Prostate gland (tissue), 2 donors: ENCODE results near the gene PDE10A. TPM values are rescaled to one million over a fixed set of nuclear protein-coding genes. Genes with fewer than 3 reads are reported as not detected.
A peak's percentile ranks its signal among the peaks of the same experiment; 100 is the strongest.
"Not testable (repeated sequence)": the region's sequence is repeated elsewhere in the genome, so short reads cannot be mapped to it uniquely, and the experiment has no call there.

Source experiments
- DNase-seq: peaks from one replicate; pipeline ENCODE4 v3.0.0-alpha.2; 2019; ENCODE audit warnings: low spot score
- H3K27ac ChIP-seq, 2 donors: fragments of 200-600 bp; sonication (generic); 2 replicates each; pipeline ENCODE4 v1.5.1; 2017 to 2019
- H3K27me3 ChIP-seq: fragments of 200-600 bp; sonication (generic); replicated peaks from 2 replicates; pipeline ENCODE4 v1.5.1; 2019; ENCODE audit not compliant: insufficient read depth
- H3K36me3 ChIP-seq, 2 donors: fragments of 200-600 bp; sonication (generic); 1 replicate in 1 of 2; 2 replicates in 1 of 2; pipeline versions ENCODE4 v1.5.1 to v1.8.1; 2017 to 2019
- H3K4me1 ChIP-seq: fragments of 200-600 bp; sonication (generic); replicated peaks from 2 replicates; pipeline ENCODE4 v1.5.1; 2019
- H3K4me3 ChIP-seq, 2 donors: fragments of 200-600 bp; sonication (generic); 2 replicates each; pipeline ENCODE4 v1.5.1; 2017 to 2019
- H3K9me3 ChIP-seq: fragments of 200-600 bp; sonication (generic); 2 replicates; pipeline ENCODE4 v1.5.1; 2017
- CTCF ChIP-seq, 4 experiments: fragments of 200-600 bp in 2 of 4; fragments of 450-650 bp in 2 of 4; sonication (generic) in 2 of 4; IDR thresholded peaks; 1 replicate in 3 of 4; 2 replicates in 1 of 4; pipeline ENCODE4 v1.5.1; 2016 to 2019; ENCODE audit warnings: antibody characterized with exemption in 4 of 4, mild to moderate bottlenecking in 2 of 4, moderate library complexity in 2 of 4
- POLR2A ChIP-seq: fragments of 450-650 bp; IDR thresholded peaks from one replicate; pipeline ENCODE4 v1.6.1; 2016; ENCODE audit warnings: antibody characterized with exemption, mild to moderate bottlenecking
- POLR2AphosphoS5 ChIP-seq: sonication (generic); formaldehyde crosslinking; IDR thresholded peaks from one replicate; pipeline ENCODE4 v1.6.1; 2017; ENCODE audit warnings: antibody characterized with exemption
- WGBS: methylation state at CpG from one replicate; pipeline ENCODE4 v1.1.5; 2018; 5-methylcytosine and 5-hydroxymethylcytosine counted together
- intact Hi-C: fragments of 100-400 bp; cut with DNase I; formaldehyde crosslinking; loops from one replicate; pipeline ENCODE4 v1.14.2; 2022
- total RNA-seq, 2 donors: library from RNA; depleted of rRNA; stranded (reverse); fragments of >200 nt; gene quantifications; one replicate each; pipeline ENCODE4 v1.1.0, GENCODE V29; 2016

The PDE10A gene
- total RNA-seq, 2 donors from 2014 or later = 9.6 to 13.5 TPM

DNA sequence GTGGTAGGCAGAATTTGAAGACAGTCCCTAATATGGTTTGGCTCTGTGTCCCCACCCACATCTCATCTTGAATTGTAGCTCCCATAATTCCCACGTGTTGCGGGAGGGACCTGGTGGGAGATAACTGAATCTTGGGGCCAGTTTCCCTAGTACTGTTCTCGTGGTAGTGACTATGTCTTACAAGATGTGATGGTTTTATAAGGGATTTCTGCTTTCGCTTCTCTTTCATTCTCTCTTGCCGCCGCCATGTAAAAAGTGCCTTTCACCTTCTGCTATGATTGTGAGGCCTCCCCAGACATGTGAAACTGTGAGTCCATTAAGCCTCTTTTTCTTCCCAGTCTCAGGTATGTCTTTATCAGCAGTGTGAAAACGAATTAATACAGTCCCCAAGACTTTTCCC is 103.4 kb downstream of the PDE10A start:
- Histone ChIP-seq H3K4me3 (no peak overlapping the region), H3K36me3 (no peaks in the 10 kb centered on the region), H3K27ac (no peak overlapping the region), H3K27me3 (no peaks in the 10 kb centered on the region), H3K9me3 (no peaks in the 10 kb centered on the region), H3K4me1 (no peaks in the 10 kb centered on the region)
- WGBS = 89% methylated on average over 7 of the region's 7 CpGs
- intact Hi-C loops = no loop called here
- TF ChIP-seq POLR2A (no peak), POLR2AphosphoS5 (no peak), CTCF (IDR thresholded peaks at IDR 0.05) (no peak)
- no peak for DNase-seq

- H3K27me3 ChIP-seq, H3K4me1 ChIP-seq, H3K27ac ChIP-seq, DNase-seq, intact Hi-C loops, H3K9me3 ChIP-seq, H3K4me3 ChIP-seq, H3K36me3 ChIP-seq: not testable (repeated sequence)
- 93% methylated on average over 6 of the region's 6 CpGs for WGBS
Observed at GRCh38 chr6:165558097-165558496, 104.9 kb downstream of the PDE10A start.

DNA sequence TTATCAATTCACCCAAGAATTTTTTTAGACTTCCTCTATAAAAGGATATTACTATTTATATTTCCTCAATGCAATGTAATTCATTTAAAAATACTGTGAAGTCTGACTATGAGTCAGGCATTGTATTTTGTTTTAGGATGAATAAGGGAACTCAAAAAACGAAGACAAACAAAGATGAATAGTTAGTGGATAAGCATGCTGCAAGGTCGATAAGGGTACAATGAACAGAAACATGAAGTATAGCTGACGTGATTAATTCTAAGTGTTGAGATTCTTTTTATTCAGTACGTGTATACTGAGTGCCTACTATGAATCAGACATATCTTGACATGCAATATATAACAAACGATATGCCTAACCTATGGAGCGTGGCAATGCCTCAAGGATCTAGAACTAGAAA is 105.4 kb downstream of the PDE10A start:
- DNase-seq = no peak
- TF ChIP-seq POLR2AphosphoS5 (no peak), CTCF (IDR thresholded peaks at IDR 0.05) (no peak), POLR2A (no peak)
- intact Hi-C loops = no loop called here
- 91% methylated on average over 6 of the region's 6 CpGs for WGBS
- Histone ChIP-seq H3K9me3 (no peaks in the 10 kb centered on the region), H3K36me3 (no peaks in the 10 kb centered on the region), H3K4me1 (no peaks in the 10 kb centered on the region), H3K27ac (no peak overlapping the region), H3K4me3 (no peak overlapping the region), H3K27me3 (no peaks in the 10 kb centered on the region)

DNA sequence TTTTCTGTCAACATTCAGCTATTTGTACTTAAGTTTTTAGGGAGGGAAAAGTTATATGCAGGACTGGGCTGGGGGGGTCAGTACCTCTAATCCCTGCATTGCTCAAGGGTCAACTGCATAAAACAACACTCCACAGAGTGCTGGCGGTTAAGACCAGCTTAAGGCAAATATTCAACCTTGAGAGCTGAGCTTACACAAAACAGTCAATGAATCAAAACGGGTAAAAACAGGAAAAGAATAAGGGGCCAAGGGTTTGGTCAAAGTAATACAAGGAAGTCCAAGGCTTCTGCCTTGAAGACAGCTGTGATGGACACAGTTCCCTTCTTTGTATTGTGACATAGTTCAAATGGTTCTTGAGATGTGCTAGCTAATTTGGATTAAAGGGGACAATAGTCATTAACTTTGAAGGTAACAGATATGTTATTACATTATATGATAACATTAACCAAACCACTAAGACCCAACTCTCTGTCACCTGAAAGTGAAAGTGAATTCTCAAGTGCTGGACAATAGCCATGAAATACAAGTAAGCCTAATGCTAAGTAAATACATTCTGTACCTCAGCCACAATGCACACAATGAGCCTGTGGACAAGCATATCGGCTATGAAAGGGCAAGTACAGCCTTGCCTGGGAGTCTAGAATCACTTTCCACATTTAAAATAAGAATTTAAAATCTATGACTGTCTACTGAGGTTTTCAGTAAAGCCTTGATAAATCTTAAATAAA is 106.8 kb downstream of the PDE10A start:
- no peaks in the 10 kb centered on the region for H3K4me1 ChIP-seq
- no peaks in the 10 kb centered on the region for H3K27me3 ChIP-seq
- DNase-seq = peak; percentile 72
- TF ChIP-seq CTCF (IDR thresholded peaks at IDR 0.05) (no peak), POLR2AphosphoS5 (peak; percentile 88), POLR2A (no peak)
- no peaks in the 10 kb centered on the region for H3K9me3 ChIP-seq
- peak overlapping the region; percentile 59 to 60 for H3K27ac ChIP-seq
- WGBS = 33% methylated on average over 3 of the region's 3 CpGs
- intact Hi-C loops = no loop called here
- no peak overlapping the region for H3K4me3 ChIP-seq
- H3K36me3 ChIP-seq = no peaks in the 10 kb centered on the region

- 89% methylated on average over 3 of the region's 3 CpGs for WGBS
- H3K4me1 ChIP-seq, DNase-seq, H3K4me3 ChIP-seq, H3K27me3 ChIP-seq, H3K27ac ChIP-seq, H3K9me3 ChIP-seq, intact Hi-C loops, H3K36me3 ChIP-seq: not testable (repeated sequence)
Observed at GRCh38 chr6:165554644-165555043, 108.4 kb downstream of the PDE10A start.

DNA sequence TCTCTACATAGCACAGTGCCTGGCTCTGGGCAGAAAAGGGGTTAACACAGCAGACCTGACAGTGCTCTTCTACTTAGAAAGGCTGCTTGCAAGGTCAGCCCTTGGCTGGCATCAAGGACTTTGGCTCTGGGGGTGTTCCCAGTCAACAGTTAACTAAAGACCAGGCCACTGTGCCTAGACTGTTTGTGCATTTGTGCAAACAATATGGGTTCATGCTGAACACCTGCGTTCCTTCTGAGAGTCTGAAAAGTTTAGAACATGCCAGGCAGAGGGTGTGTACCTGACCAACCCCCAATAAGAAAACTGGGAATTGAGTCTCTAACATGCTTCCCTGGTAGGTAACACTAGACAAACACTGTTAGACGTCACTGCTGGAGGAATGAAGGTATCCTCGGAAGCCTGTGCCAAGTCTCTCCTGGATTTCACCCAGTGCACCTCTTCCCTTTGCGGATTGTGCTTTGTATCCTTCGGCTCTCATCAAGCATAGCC is 110.7 kb downstream of the PDE10A start:
- Histone ChIP-seq H3K9me3 (no peaks in the 10 kb centered on the region), H3K4me1 (no peaks in the 10 kb centered on the region), H3K27me3 (no peaks in the 10 kb centered on the region), H3K36me3 (no peaks in the 10 kb centered on the region), H3K27ac (peak overlapping the region; percentile 68 to 78), H3K4me3 (no peak overlapping the region)
- DNase-seq = peak; percentile 77
- intact Hi-C loops = no loop called here
- TF ChIP-seq POLR2A (no peak), CTCF (IDR thresholded peaks at IDR 0.05) (no peak), POLR2AphosphoS5 (peak; percentile 85)
- WGBS = 41% methylated on average over 5 of the region's 5 CpGs
